Ovary (tissue), 9 donors: ENCODE data around the gene RHBDF2. TPM values are rescaled to one million over a fixed set of nuclear protein-coding genes. Genes with fewer than 3 reads are reported as not detected.
"Not testable (repeated sequence)": the region's sequence is repeated elsewhere in the genome, so short reads cannot be mapped to it uniquely, and the experiment has no call there.

Experiments
- DNase-seq, 5 donors: peaks; one replicate each; pipeline ENCODE4 v3.0.0-alpha.2; 2019 to 2020
- H3K27ac ChIP-seq, 2 donors: fragments of 200-600 bp; one replicate each; pipeline versions ENCODE4 v1.5.1 to v1.8.0; 2019 to 2022
- H3K27me3 ChIP-seq: fragments of 200-600 bp; one replicate; pipeline ENCODE4 v1.8.0; 2022
- H3K36me3 ChIP-seq: fragments of 200-600 bp; sonication (generic); one replicate; pipeline ENCODE4 v1.5.1; 2019
- H3K4me1 ChIP-seq: one replicate; pipeline ENCODE4 v1.8.1; 2013; ENCODE audit warnings: mild to moderate bottlenecking, moderate library complexity; ENCODE audit not compliant: insufficient read depth
- H3K4me3 ChIP-seq: fragments of 200-600 bp; sonication (generic); one replicate; pipeline ENCODE4 v1.5.1; 2017
- H3K9me3 ChIP-seq, 2 donors: fragments of 200-600 bp in 1 of 2; sonication (generic) in 1 of 2; one replicate each; pipeline versions ENCODE4 v1.5.1 to v1.8.1; 2013 to 2019; ENCODE audit warnings: mild to moderate bottlenecking in 1 of 2, moderate library complexity in 1 of 2
- EP300 ChIP-seq: sonication (generic); formaldehyde crosslinking; IDR thresholded peaks from one replicate; pipeline ENCODE4 v1.6.1; 2017; ENCODE audit warnings: antibody characterized with exemption
- POLR2A ChIP-seq: fragments of 450-650 bp; IDR thresholded peaks from one replicate; pipeline ENCODE4 v1.6.1; 2017; ENCODE audit warnings: antibody characterized with exemption, mild to moderate bottlenecking, moderate library complexity
- WGBS, 3 donors: extraction: QIAGEN DNeasy Blood & Tissue Kit in 1 of 3; methylation state at CpG; one replicate each; pipeline versions ENCODE4 v1.1.5 to v1.1.7; 2013 to 2017; 5-methylcytosine and 5-hydroxymethylcytosine counted together
- intact Hi-C, 4 donors: fragments of 100-400 bp; cut with DNase I; formaldehyde crosslinking; loops; one replicate each; pipeline versions ENCODE4 v1.11.0 to v1.15.1; 2022 to 2023
- polyA plus RNA-seq, 2 donors: library from polyadenylated mRNA; stranded (reverse); fragments of 200-250 nt in 1 of 2; fragments of 350-450 nt in 1 of 2; fragmentation: Illumina TruSeq in 1 of 2; extraction: RNeasy Lipid Tissue Mini Kit (QIAGEN cat#74804) in 1 of 2; gene quantifications; one replicate each; pipeline ENCODE4 v1.2.3, GENCODE V29; 2013 to 2014
- total RNA-seq, 7 donors: library from RNA; depleted of rRNA in 2 of 7; stranded (reverse); fragments of >200 nt in 2 of 7; fragmentation: NEBNext Ultra II Directional in 3 of 7; extraction: Animal tissue kit (Norgen Biotek cat#: 25700) in 3 of 7; gene quantifications; one replicate each; pipeline versions ENCODE4 v1.1.0 to v1.2.4, GENCODE V29; 2016 to 2023
- TF ChIP-seq, protein P1 (sequence below), 3 donors: fragments of 450-650 bp in 2 of 3; fragments of 200-600 bp in 1 of 3; IDR thresholded peaks; one replicate each; pipeline versions ENCODE4 v1.5.1 to v1.8.0; 2016 to 2022; ENCODE audit warnings: antibody characterized with exemption in 3 of 3, mild to moderate bottlenecking in 1 of 3
- donor health status: DM: no; HTN: no; CAD: no; lungs with moderate emphysema.
- donor health status: DM: no; HTN: no; CAD: no.
- donor health status: Bipolar disorder and iron deficiency.
- donor health status: DM: yes; HTN: yes; CAD: no.
- donor health status: DM: no; HTN: no; CAD: no.
- donor health status: DM: yes; HTN: yes; CAD: no.

Gene RHBDF2
- total and polyA plus RNA-seq, 9 donors, result 3.3 to 39.9 (median 19.5) TPM

DNA sequence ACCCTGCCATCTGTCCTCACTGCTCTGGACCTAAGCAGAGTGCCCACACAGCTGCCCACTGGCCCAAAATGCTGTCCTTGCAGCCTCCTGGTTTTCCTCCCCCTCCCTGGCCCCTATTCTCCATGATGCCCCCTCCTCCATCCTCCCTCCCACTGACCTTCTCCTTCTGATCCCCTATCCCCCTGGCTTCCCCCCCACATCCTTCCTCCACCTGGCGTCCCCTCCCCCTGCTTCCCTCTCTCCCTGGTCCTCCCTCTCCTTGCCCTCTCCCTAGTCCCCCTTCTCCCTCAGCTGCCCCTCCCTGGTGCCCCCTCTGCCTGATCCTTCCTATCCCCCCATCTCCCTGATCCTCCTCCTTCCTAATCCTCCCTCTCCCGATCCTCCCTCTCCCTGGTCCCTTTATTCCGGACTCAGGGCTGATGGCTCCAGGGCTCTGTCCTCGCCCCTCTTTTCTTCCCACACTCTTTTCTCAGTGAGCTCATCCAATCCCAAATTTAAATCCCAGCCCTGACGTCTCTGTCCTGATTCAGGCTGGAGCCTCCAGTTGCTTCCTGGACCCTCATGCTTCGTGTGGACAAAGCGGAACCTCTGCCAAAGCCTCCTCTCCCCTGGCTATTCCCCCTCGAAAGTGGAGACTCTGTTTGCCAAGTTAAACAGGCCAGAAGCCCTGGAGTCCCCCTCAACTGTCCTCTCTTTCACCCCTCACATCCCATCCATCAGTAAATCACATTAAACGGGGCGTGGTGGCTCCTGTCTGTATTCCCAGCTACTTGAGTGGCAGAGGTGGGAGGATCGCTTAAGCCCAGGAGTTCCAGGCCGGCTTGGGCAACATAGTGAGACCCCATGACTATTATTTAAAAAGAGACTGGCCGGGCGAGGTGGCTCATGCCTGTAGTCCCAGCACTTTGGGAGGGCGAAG, 18.1 kb upstream of the RHBDF2 start:
- no peak overlapping the region for H3K4me3 ChIP-seq
- WGBS, 3 donors, result 61 to 70% (median 67%) methylated on average over 15 of the region's 15 CpGs
- no peaks in the 10 kb centered on the region for H3K9me3 ChIP-seq
- no peak overlapping the region for H3K27ac ChIP-seq
- H3K36me3 ChIP-seq, result no peaks in the 10 kb centered on the region
- intact Hi-C loops, result no loop called here
- no peak for DNase-seq
- TF ChIP-seq, protein P1, sequence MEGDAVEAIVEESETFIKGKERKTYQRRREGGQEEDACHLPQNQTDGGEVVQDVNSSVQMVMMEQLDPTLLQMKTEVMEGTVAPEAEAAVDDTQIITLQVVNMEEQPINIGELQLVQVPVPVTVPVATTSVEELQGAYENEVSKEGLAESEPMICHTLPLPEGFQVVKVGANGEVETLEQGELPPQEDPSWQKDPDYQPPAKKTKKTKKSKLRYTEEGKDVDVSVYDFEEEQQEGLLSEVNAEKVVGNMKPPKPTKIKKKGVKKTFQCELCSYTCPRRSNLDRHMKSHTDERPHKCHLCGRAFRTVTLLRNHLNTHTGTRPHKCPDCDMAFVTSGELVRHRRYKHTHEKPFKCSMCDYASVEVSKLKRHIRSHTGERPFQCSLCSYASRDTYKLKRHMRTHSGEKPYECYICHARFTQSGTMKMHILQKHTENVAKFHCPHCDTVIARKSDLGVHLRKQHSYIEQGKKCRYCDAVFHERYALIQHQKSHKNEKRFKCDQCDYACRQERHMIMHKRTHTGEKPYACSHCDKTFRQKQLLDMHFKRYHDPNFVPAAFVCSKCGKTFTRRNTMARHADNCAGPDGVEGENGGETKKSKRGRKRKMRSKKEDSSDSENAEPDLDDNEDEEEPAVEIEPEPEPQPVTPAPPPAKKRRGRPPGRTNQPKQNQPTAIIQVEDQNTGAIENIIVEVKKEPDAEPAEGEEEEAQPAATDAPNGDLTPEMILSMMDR (IDR thresholded peaks at IDR 0.05), result no peak
- no peak for TF ChIP-seq EP300
- no peak for TF ChIP-seq POLR2A
- no peaks in the 10 kb centered on the region for H3K27me3 ChIP-seq
- no peaks in the 10 kb centered on the region for H3K4me1 ChIP-seq

DNA sequence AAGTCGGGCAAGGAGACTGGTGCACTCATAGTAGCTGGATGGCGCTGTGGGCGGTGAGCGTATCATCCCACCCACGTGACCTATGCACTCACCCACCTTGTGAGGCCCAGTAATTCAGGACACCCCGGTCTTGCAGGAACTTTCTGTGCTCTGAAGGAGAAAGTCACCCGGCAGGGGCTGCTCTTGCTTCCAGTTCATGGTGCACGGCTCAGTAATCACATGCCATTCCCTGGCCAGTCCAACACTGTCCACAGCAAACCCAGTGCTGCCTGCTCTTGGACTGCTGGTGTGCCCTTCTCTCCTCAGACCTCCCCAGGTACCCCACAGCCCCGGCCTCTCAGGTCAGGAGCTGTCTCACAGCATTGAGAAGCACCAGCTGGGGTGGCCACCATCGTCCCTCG, 16.4 kb upstream of the RHBDF2 start:
- H3K27me3 ChIP-seq, result no peaks in the 10 kb centered on the region
- no peak overlapping the region for H3K4me3 ChIP-seq
- DNase-seq, result no peak
- H3K36me3 ChIP-seq, result no peaks in the 10 kb centered on the region
- TF ChIP-seq EP300, result no peak
- TF ChIP-seq POLR2A, result no peak
- TF ChIP-seq, protein P1 (IDR thresholded peaks at IDR 0.05), result no peak
- H3K4me1 ChIP-seq, result no peaks in the 10 kb centered on the region
- intact Hi-C loops, result no loop called here
- H3K27ac ChIP-seq, result no peak overlapping the region
- no peaks in the 10 kb centered on the region for H3K9me3 ChIP-seq
- 86 to 93% (median 87%) methylated on average over 11 of the region's 11 CpGs for WGBS, 3 donors

DNA sequence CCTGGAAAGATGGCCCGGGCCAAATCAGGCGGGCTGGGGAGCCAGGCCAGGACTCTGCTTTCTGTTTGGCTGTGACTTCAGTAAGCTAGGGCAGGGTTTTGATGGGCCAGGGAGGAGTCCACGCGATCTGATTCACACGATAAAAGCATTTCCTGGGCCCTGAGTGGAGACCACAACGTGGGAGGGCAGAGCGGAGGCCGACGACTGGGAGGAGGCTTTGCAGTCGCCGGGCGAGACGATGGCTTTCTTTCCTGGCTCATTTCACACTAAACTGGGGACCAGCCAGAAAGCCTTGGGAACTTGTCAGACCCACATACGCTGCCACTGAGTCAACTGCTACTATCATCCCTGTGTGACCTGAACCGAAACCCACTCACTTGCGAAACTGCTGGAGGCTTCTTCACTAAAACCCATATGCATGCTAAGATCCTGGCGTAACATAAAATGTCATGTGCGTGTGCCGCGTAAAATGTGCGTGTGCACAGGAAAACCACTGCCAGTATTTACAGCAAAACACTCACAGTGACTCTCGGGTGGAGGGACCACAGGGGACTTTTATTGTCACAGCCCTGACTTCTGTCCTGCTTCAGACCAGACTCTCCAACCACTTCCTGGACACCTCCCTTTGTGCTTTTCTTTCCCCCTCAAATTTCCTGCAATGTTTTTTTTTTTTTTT, 14.2 kb upstream of the RHBDF2 start:
- intact Hi-C loops, result no loop called here
- Histone ChIP-seq H3K27me3 (no peaks in the 10 kb centered on the region), H3K27ac (no peak overlapping the region), H3K9me3 (no peaks in the 10 kb centered on the region), H3K4me3 (no peak overlapping the region), H3K4me1 (no peaks in the 10 kb centered on the region), H3K36me3 (no peaks in the 10 kb centered on the region)
- WGBS, 3 donors, result 39 to 52% (median 47%) methylated on average over 22 of the region's 22 CpGs
- peak in 2 of 5 donors; percentile 32 to 66 for DNase-seq
- TF ChIP-seq EP300 (no peak), POLR2A (no peak)
- TF ChIP-seq, protein P1 (IDR thresholded peaks at IDR 0.05), result no peak

DNA sequence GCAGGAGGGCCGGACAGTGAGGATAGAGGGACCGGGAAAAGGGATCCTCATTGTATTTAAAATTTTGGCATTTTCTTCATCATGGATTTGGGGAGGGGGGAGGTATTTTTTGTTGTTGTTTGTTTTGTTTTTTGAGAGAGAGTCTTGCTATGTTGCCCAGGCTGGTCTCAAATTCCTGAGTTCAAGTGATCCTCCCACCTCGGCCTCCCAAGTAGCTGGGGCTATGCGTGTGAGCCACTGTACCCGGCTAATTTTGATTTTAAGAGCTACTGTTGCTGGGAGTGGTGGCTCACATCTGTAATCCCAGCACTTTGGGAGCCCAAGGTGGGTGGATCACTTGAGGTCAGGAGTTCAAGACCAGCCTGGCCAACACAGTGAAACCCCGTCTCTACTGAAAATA, 13.1 kb upstream of the RHBDF2 start:
- H3K4me3 ChIP-seq, H3K36me3 ChIP-seq, H3K4me1 ChIP-seq, H3K27me3 ChIP-seq, intact Hi-C loops, DNase-seq, H3K9me3 ChIP-seq, H3K27ac ChIP-seq: not testable (repeated sequence)
- WGBS, 3 donors, result 93 to 96% (median 95%) methylated on average over 6 of the region's 6 CpGs

DNA sequence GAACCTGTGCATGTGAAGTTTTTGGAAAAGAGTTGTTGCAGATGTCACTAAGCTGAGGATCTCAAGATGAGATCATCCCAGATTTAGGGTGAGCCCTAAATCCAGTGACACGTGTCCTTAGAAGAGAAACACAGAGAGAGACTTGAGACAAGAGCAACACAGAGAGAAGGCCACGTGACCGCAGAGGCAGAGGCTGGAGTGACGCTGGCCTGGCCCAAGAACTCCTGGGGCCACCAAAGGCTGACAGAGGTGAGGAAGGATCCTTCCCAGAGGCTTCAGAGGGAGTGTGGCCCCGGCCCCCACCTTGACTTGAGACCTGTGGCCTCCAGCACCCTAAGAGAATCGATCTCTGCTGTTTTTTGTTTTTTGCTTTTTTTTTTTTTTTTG, 12.1 kb upstream of the RHBDF2 start:
- no peaks in the 10 kb centered on the region for H3K4me1 ChIP-seq
- no peaks in the 10 kb centered on the region for H3K27me3 ChIP-seq
- intact Hi-C loops, result no loop called here
- H3K27ac ChIP-seq, result no peak overlapping the region
- no peak overlapping the region for H3K4me3 ChIP-seq
- no peak for TF ChIP-seq POLR2A
- no peak for DNase-seq
- no peaks in the 10 kb centered on the region for H3K9me3 ChIP-seq
- no peaks in the 10 kb centered on the region for H3K36me3 ChIP-seq
- 76 to 78% (median 77%) methylated on average over 6 of the region's 6 CpGs for WGBS, 3 donors
